ENCODE results near the gene PHF8.
A peak's percentile ranks its signal among the peaks of the same experiment; 100 is the strongest.

PHF8 gene

GRCh38 chrX:54044126-54044876 lies at the start of gene PHF8:
TSS of gene PHF8 (minus strand) at chrX:54044473. CDS start at chrX:54042728, 1,745 bp downstream.
- peak; percentile 97 for DNase-seq

GRCh38 chrX:54093571-54093970 lies 49.3 kb upstream of the PHF8 start:
- no peak for DNase-seq

GRCh38 chrX:54093159-54093558 lies 48.9 kb upstream of the PHF8 start:
- no peak for DNase-seq

- DNase-seq = no peak
Observed at GRCh38 chrX:54090880-54091279, 46.6 kb upstream of the PHF8 start.

GRCh38 chrX:54089191-54089590 lies 44.9 kb upstream of the PHF8 start:
- no peak for DNase-seq

GRCh38 chrX:54087661-54088060 lies 43.4 kb upstream of the PHF8 start:
- no peak for DNase-seq

GRCh38 chrX:54085666-54086065 lies 41.4 kb upstream of the PHF8 start:
- DNase-seq = no peak

GRCh38 chrX:54076903-54077302 lies 32.6 kb upstream of the PHF8 start:
- DNase-seq = no peak

GRCh38 chrX:54074826-54075225 lies 30.6 kb upstream of the PHF8 start:
- DNase-seq = no peak

GRCh38 chrX:54067766-54068165 lies 23.5 kb upstream of the PHF8 start:
- DNase-seq = no peak

GRCh38 chrX:54066841-54067240 lies 22.6 kb upstream of the PHF8 start:
- DNase-seq = no peak

GRCh38 chrX:54064564-54064963 lies 20.3 kb upstream of the PHF8 start:
- no peak for DNase-seq

GRCh38 chrX:54063361-54063760 lies 19.1 kb upstream of the PHF8 start:
- no peak for DNase-seq

GRCh38 chrX:54049801-54050200 lies 5.5 kb upstream of the PHF8 start:
- DNase-seq = no peak

GRCh38 chrX:54048412-54048811 lies 4.1 kb upstream of the PHF8 start:
- DNase-seq = no peak

- DNase-seq = no peak
Observed at GRCh38 chrX:54045563-54046228, 1.4 kb upstream of the PHF8 start.

- no peak for DNase-seq
Observed at GRCh38 chrX:54044877-54045338, 635 bp upstream of the PHF8 start.

GRCh38 chrX:54043541-54044125 lies 640 bp downstream of the PHF8 start:
- DNase-seq = peak; percentile 30

GRCh38 chrX:54043056-54043455 lies 1.2 kb downstream of the PHF8 start:
- no peak for DNase-seq

- peak; percentile 43 for DNase-seq
Observed at GRCh38 chrX:54042609-54043021, 1.7 kb downstream of the PHF8 start.

- no peak for DNase-seq
Observed at GRCh38 chrX:54030329-54030728, 13.9 kb downstream of the PHF8 start.

GRCh38 chrX:54029529-54030143 lies 14.6 kb downstream of the PHF8 start:
- DNase-seq = no peak

- no peak for DNase-seq
Observed at GRCh38 chrX:54024350-54024749, 19.9 kb downstream of the PHF8 start.

Data from CD4-positive, alpha-beta T cell treated with Interferon gamma for 1 hour (primary cell).